Heart left ventricle (tissue), 13 donors: ENCODE data around the gene KMO.

Experiments
- POLR2A ChIP-seq, 2 donors: fragments of 450-650 bp; IDR thresholded peaks; one replicate each; pipeline ENCODE4 v1.6.1; 2017; ENCODE audit warnings: antibody characterized with exemption in 2 of 2, mild to moderate bottlenecking in 2 of 2, moderate library complexity in 2 of 2
- TF ChIP-seq, protein P1 (sequence below), 12 donors: fragments of 200-600 bp; sonication (generic) in 4 of 12; IDR thresholded peaks; one replicate each; pipeline versions ENCODE4 v1.5.0 to v1.8.0; 2018 to 2022; ENCODE audit warnings: antibody characterized with exemption in 12 of 12, mild to moderate bottlenecking in 5 of 12
- donor health status: ischemic (EF 13 %, LVEDD 7.1; RV severe dilation, severe dysfunction).
- donor health status: DM: no; HTN: yes; CAD: no.
- donor health status: DM: no; HTN: no; CAD: no.
- donor health status: ischemic (EF 25% LVEDD 6.9; RV normal size, moderate dysfunction).
- donor health status: ischemic (EF 25% LVEDD 5.7; RV mildly dilated, moderate dysfunction).
- donor health status: ischemic (EF 35%, LVEDD 5.7; RV mildly dilated, moderate dysfunction).
- donor health status: nonischemic (EF 11% LVEDD 7.7; RV severe dilation, severe dysfunction).
- donor health status: DM: yes; HTN: yes; CAD: no.
- donor health status: PGD.
- donor health status: ischemic (EF 29% LVEDD 5.4; RV normal size, mild dysfunction).
- donor health status: nonischemic (EF 23%, LVEDD 6.1; RV moderate dilation, normal function).

DNA sequence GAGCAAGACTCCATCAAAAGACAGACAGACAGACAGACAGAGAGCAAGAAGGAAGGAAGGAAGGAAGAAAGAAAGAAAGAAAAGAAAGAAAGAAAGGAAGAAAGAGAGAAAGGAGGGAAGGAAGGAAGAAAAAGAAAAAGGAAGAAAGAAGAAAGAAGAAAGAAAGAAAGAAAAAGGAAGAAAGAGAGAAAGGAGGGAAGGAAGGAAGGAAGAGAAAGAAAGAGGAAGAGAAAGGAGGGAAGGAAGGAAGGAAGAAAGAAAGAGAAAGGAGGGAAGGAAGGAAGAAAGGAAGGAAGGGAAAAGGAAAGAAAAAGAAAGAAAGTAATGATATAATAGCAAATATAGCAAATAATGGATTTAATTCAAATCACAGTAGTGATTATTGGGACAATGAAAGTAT is 75.3 kb downstream of the KMO start:
- TF ChIP-seq, protein P1, sequence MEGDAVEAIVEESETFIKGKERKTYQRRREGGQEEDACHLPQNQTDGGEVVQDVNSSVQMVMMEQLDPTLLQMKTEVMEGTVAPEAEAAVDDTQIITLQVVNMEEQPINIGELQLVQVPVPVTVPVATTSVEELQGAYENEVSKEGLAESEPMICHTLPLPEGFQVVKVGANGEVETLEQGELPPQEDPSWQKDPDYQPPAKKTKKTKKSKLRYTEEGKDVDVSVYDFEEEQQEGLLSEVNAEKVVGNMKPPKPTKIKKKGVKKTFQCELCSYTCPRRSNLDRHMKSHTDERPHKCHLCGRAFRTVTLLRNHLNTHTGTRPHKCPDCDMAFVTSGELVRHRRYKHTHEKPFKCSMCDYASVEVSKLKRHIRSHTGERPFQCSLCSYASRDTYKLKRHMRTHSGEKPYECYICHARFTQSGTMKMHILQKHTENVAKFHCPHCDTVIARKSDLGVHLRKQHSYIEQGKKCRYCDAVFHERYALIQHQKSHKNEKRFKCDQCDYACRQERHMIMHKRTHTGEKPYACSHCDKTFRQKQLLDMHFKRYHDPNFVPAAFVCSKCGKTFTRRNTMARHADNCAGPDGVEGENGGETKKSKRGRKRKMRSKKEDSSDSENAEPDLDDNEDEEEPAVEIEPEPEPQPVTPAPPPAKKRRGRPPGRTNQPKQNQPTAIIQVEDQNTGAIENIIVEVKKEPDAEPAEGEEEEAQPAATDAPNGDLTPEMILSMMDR (IDR thresholded peaks at IDR 0.05), result no peak
- no peak for TF ChIP-seq POLR2A (IDR thresholded peaks at IDR 0.05)
